BJ (cell line): ENCODE data around the gene ADAMTS5. TPM values are rescaled to one million over a fixed set of nuclear protein-coding genes. Genes with fewer than 3 reads are reported as not detected.

Experiments used
- CTCF ChIA-PET: fragments of 350-600 bp; formaldehyde crosslinking; extraction: SDS; loops from one replicate; lab custom pipeline; 2021; ENCODE audit warnings: antibody characterized with exemption, inconsistent platforms; lab: Yijun Ruan, JAX
- POLR2A ChIA-PET: fragments of 300-600 bp; sonication (Branson Sonifier 250); formaldehyde crosslinking; extraction: SDS; loops from one replicate; lab custom pipeline; 2021; ENCODE audit warnings: antibody characterized with exemption; lab: Charles Lee
- DNase-seq: peaks from one replicate; pipeline ENCODE4 v3.0.0-alpha.2; 2011; ENCODE audit warnings: low read depth
- H3K27me3 ChIP-seq: 2 replicates; pipeline ENCODE4 v1.6.0; 2011; ENCODE audit warnings: low read length; ENCODE audit not compliant: control insufficient read depth, insufficient read depth
- H3K36me3 ChIP-seq: 2 replicates; pipeline ENCODE4 v1.5.1; 2011; ENCODE audit warnings: low read length; ENCODE audit not compliant: control insufficient read depth, insufficient read depth
- H3K4me3 ChIP-seq: 2 replicates; pipeline ENCODE4 v1.5.1; 2011; ENCODE audit warnings: low read depth, mild to moderate bottlenecking, control low read depth, low read length
- CTCF ChIP-seq: IDR thresholded peaks from 2 replicates; pipeline ENCODE4 v1.5.1; 2011; ENCODE audit warnings: low read depth, mild to moderate bottlenecking, control low read depth, inconsistent platforms, low read length, moderate library complexity; ENCODE audit not compliant: insufficient read depth
- polyA plus RNA-seq: library from polyadenylated mRNA; depleted of rRNA; stranded (reverse); fragments of >200 nt; gene quantifications from 2 replicates; pipeline ENCODE4 v1.2.3, GENCODE V29; 2011; rRNA removed
- small RNA-seq: library from RNA; depleted of rRNA; stranded (forward); fragments of <200 nt; gene quantifications from one replicate; pipeline ENCODE3, GENCODE V24; 2012; ENCODE audit warnings: low replicate concordance, low read depth; ENCODE audit not compliant: insufficient read length

The ADAMTS5 gene
- polyA plus RNA-seq, 1 experiment, result 4.2 TPM

GRCh38 chr21:26874347-26874746 lies 92.5 kb downstream of the ADAMTS5 start:
- H3K36me3 ChIP-seq, result no peaks in the 10 kb centered on the region
- TF ChIP-seq CTCF, result no peak
- H3K27me3 ChIP-seq, result no peaks in the 10 kb centered on the region
- CTCF ChIA-PET, result interaction anchor here (0.7 kb wide), 2 partner anchors 9 to 500 kb away, joined by 5 to 6 read pairs; no protein-coding TSS in a partner anchor
- POLR2A ChIA-PET, result no interaction called here
- no peak for DNase-seq
- no peak overlapping the region for H3K4me3 ChIP-seq

Small RNA genes lying within 50 kb of the gene (small RNA-seq; reads per million reads assigned to genes)
- not detected for gene MIR4759

Other genes starting within 250 kb of the ADAMTS5 start
- 651 and 1,081 TPM in 2 replicates for gene ADAMTS1, start 121.7 kb downstream of the ADAMTS5 start, polyA plus RNA-seq